GM23338 (cell line): ENCODE data around the gene ZFP36L1. TPM values are rescaled to one million over a fixed set of nuclear protein-coding genes. Genes with fewer than 3 reads are reported as not detected.

ENCODE experiments used
- CREB1 ChIP-seq: fragments of 250-450 bp; sonication (Bioruptor Pico); IDR thresholded peaks from 2 replicates; pipeline ENCODE4 v1.5.0; 2020; ENCODE audit warnings: low read depth, mild to moderate bottlenecking, moderate library complexity
- EZH2phosphoT487 ChIP-seq: fragments of 200-600 bp; sonication (generic); IDR thresholded peaks from one replicate; pipeline ENCODE4 v1.8.1; 2018; ENCODE audit warnings: antibody characterized with exemption; ENCODE audit not compliant: unreplicated experiment
- JUNB ChIP-seq: IDR thresholded peaks from one replicate; pipeline ENCODE4 v1.6.1; 2016; ENCODE audit warnings: antibody characterized with exemption; ENCODE audit not compliant: unreplicated experiment
- REST ChIP-seq: IDR thresholded peaks from one replicate; pipeline ENCODE4 v1.6.1; 2018; ENCODE audit warnings: antibody characterized with exemption; ENCODE audit not compliant: unreplicated experiment
- ZNF114 ChIP-seq: fragments of 250-450 bp; sonication (Bioruptor Pico); IDR thresholded peaks from 2 replicates; pipeline ENCODE4 v1.5.0; 2020; ENCODE audit warnings: mild to moderate bottlenecking, moderate library complexity
- ZNF462 ChIP-seq: fragments of 250-450 bp; sonication (Bioruptor Pico); IDR thresholded peaks from 2 replicates; pipeline ENCODE4 v1.5.0; 2020; ENCODE audit warnings: mild to moderate bottlenecking, moderate library complexity
- polyA plus RNA-seq: library from polyadenylated mRNA; unstranded; fragments of >200 nt; fragmentation: Nextera tagmentation; extraction: Ambion mirVana; gene quantifications from 2 replicates; pipeline ENCODE4 v1.2.1, GENCODE V29; 2016
- total RNA-seq: library from RNA; depleted of rRNA; stranded (reverse); fragments of >200 nt; shearing (Covaris generic); gene quantifications from 2 replicates; pipeline ENCODE4 v1.2.3, GENCODE V29; 2014

Gene ZFP36L1
- total and polyA plus RNA-seq, 2 experiments from 2014 or later = 148 to 382 TPM

DNA sequence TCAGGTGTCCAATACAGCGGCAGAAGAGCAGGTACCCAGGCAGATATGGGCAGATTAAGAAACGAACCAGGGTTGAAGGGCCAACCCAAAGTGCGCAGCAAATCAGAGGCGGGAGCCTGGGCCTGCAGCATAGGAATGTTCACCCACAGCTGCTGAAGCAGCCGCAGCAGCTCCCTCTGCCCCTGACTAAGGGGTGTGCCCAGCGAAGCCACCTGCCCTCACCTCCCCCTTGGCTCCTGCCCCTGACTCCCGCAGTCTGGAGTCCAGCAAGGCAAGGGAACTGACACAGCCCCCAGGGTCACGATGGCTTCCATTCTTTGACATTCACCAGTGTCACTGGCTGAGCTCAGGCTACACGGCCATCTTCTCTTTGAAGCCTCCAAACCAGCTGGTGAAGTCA is 27.3 kb upstream of the ZFP36L1 start (continued):
- TF ChIP-seq ZNF462 (CRISPR knock-in tag) (no peak), EZH2phosphoT487 (no peak), JUNB (no peak), REST (no peak), CREB1 (CRISPR knock-in tag) (no peak), ZNF114 (CRISPR knock-in tag) (no peak)
